Hindlimb muscle (tissue), 1 donor: ENCODE measurements around the gene GALNTL6. TPM values are rescaled to one million over a fixed set of nuclear protein-coding genes. Genes with fewer than 3 reads are reported as not detected.

Experiments used
- DNase-seq: peaks from one replicate; pipeline ENCODE4 v3.0.0-alpha.2; 2013
- polyA plus RNA-seq: library from polyadenylated mRNA; unstranded; fragments of 120-200 nt; gene quantifications from one replicate; pipeline ENCODE4 v1.2.1, GENCODE V29; 2013; ENCODE audit not compliant: insufficient read length

Gene GALNTL6
- 2.9 TPM for polyA plus RNA-seq

DNA sequence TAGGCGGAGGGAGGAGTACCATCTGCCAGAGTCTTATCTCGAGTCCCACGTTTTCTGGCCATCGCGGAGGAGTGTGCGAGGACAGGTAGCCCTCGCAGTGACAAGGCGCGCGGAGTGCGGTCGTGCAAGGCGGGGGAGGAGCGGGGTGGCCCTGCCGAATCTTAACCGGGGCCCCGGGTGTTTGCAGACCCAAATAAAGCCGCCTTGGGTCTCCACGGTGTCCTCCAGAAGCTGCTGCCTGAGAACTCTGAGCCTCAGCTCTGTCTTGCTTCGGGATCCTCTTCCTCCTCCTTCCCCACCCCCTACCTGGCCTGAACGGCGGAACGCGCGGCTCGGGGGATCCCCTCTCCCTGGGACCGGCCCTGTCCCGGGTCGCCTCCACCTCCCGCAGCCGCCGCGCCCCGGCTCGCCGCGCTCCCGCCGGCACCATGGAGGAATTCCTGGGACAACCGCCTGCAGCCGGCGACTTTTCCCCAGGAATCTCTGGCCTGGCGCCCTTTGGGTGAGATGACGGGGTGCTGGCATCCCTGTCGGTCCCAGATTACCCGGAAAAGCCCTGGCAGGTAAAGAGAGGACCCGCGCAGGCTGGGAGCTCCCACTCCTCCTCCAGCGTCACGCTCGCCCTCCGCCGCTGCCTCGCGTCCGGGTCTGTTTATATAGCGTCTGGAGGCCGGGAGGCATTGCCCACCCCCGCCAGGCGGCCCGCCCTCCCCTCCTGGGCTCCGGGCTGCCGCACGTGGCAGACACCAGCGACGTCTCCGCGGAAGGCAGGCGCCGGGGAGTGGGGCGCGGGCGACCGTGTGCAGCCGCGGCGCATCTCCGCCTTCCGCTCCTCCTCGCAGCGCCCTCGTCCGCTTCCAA is at the start of gene GALNTL6:
TSS of gene GALNTL6 (plus strand) at position 740 of the 861 bp plus-strand sequence.
- peak; percentile 27 for DNase-seq

DNA sequence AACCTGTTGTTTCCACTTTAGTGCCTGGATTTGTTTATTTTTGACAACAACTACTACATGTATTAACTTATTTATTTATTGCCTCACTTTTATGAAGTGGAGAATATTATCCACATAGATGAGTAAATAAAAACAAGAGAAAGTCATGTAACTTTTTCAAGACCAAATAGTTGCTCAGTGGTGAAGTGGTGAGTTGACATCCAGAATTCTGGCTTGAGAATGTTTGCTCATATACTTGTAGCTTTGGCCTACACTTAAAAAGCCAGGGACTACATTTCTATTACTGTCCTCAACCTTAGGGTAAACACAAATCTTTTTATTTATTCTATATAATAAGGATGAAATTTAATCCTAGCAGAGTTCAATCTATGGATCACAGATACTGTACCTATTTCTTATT is 47.7 kb upstream of the GALNTL6 start:
- DNase-seq, result no peak

DNA sequence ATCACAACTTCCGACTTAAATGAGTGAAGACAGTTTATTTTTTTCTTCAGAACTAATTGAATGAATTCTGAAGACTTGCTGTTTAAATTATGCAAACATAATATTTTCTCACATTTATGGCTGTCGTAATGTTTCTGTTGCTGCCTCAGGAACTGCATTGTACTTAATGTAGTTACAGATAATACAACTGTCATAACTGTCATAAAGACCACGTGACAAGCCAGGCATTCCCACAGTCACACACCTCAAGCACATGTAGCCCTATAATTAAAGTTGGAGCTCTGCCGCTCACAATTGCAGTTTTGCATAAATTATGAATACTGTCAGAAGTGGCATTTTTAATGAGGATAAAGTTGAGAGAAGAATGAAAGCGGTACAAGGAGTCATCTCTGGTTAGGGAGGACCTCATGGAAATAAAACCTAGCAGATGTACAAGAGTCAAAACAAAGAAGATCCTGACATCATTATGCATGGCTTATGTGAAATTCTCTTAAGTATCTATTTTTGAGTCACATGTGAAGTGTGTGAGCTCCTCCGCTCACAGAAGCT is 38.5 kb upstream of the GALNTL6 start:
- DNase-seq, result no peak

- DNase-seq, result no peak
Measured at GRCh38 chr4:171779301-171779700, 33.9 kb upstream of the GALNTL6 start.

GRCh38 chr4:171785388-171785787 is 27.8 kb upstream of the GALNTL6 start:
- no peak for DNase-seq

DNA sequence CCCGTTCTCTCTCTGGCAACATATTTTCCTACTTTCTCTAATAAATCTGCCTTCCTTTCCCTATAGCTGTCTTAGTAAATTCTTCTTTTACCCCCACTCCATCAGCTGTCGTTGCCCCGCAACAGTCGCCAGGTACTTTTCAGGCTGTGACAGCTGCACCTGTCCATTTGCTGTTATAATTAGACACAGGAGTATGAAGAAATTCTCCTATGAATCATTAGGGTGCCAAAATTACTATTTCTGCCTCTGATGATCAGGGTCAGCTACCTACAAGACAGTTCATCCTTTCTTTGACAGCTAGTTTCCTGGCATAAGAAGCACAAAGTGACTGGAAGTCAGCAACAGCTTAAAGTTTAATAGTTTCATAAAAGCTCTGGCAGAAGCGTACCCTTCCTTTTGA is 19.5 kb upstream of the GALNTL6 start:
- no peak for DNase-seq

DNA sequence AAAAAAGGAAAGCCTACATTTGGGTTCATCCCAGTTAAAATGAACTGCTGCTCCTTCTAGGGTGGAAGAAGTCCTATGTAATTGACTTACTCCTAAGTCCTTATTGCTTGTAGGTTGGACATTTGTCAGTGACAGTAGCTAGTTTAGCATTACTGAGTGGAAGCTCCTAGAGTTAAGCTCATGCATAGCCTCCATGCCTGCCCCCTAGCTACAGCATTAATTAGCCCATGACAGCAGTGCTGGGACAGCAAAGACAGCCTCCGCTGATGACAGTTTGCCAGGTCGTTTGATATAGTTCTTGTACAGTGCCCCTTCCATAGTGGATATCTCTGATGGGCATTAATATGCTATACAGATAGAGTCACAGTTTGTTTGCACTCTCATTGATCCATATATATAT is 18.7 kb upstream of the GALNTL6 start:
- DNase-seq, result no peak

- no peak for DNase-seq
Measured at GRCh38 chr4:171809854-171810253, 3.4 kb upstream of the GALNTL6 start.

GRCh38 chr4:171812333-171812664 is 905 bp upstream of the GALNTL6 start:
- DNase-seq, result no peak

- no peak for DNase-seq
Measured at GRCh38 chr4:171813526-171814250, 484 bp downstream of the GALNTL6 start.

- DNase-seq, result no peak
Measured at GRCh38 chr4:171814545-171814944, 1.3 kb downstream of the GALNTL6 start.

- DNase-seq, result no peak
Measured at GRCh38 chr4:171817026-171817425, 3.8 kb downstream of the GALNTL6 start.

DNA sequence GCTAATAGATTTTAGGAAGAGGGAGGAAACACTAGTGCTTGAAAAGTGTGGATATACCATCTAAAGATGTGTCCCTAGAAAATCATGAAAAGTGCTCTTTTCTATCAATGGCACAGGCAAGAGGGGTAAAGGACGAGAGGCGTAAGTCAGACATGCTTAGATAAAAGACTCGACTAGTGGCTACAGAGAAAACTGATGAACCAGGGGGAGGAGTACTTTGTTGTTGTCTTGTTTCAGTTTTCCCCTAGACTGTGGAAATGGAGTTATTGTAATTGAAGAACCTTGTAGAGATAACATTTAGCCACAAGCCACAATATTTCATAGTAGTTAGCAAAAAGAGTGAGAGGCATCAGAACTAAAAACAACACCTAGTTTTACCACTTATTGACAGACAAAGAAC is 21.4 kb downstream of the GALNTL6 start:
- DNase-seq, result no peak

- DNase-seq, result no peak
Measured at GRCh38 chr4:171843456-171843855, 30.3 kb downstream of the GALNTL6 start.

GRCh38 chr4:171846232-171846631 is 33.0 kb downstream of the GALNTL6 start:
- no peak for DNase-seq

- no peak for DNase-seq
Measured at GRCh38 chr4:171846893-171847292, 33.7 kb downstream of the GALNTL6 start.

GRCh38 chr4:171847751-171848150 is 34.5 kb downstream of the GALNTL6 start:
- DNase-seq, result no peak

DNA sequence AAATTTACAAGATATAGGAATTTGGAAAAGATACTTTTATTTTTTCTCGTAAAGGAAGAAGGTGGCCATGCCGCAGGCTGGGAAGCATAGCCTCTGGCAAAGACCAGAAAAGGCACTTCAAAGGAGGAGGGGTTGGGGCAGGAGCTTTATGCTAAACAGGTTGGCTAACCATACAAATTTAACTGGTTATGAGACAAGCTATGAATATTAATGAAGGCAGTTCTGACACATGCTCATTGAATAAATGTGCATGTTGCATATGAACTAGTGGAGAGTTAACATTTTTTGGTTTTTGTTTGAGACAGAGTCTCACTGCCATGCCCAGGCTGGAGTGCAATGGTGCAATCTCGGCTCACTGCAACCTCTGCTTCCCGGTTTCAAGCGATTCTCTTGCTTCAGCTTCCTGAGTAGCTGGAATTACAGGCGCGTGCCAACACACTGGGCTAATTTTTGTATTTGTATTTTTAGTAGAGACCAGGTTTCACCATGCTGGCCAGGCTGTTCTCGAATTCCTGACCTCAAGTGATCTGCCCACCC is 36.5 kb downstream of the GALNTL6 start:
- no peak for DNase-seq

DNA sequence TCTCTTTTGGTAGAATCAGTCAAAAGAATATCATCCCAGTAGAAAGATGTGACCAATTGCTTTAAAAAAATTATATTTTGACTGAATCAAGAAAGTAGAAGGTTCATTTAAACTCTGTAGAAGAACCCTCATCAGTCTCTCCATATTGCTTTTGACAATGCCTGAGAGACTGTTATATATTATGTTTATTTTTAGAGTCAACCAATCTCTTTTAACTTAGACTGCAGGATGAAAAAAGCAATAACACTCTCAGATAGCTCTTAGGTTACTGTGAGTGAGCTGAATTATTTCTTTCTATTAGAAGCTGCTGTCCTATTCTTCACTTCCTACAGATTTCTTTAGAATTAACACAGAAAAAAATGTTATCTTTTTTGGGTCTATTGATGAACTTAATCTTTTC is 38.1 kb downstream of the GALNTL6 start:
- no peak for DNase-seq

GRCh38 chr4:171857302-171858012 is 44.3 kb downstream of the GALNTL6 start:
- DNase-seq, result no peak

GRCh38 chr4:171875291-171875690 is 62.1 kb downstream of the GALNTL6 start:
- no peak for DNase-seq

DNA sequence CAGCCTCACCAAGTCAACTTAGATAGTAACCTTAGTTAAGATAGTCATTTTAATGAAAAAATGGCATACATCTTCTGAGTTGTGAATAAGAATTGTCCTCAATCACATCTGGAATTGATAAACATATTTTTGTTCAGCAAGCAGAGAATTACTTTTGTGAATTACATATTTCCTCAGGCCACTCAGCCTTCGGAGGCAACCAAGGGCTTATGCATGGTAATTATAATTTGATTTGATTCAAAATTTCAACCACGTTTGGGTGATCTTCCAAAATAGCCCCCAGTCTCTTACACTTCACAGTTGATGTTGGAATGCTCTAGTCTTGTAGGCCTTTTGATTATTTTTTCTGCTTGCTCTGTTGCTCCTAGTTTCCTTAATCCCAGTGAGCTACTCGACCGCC is 63.4 kb downstream of the GALNTL6 start:
- DNase-seq, result no peak

DNA sequence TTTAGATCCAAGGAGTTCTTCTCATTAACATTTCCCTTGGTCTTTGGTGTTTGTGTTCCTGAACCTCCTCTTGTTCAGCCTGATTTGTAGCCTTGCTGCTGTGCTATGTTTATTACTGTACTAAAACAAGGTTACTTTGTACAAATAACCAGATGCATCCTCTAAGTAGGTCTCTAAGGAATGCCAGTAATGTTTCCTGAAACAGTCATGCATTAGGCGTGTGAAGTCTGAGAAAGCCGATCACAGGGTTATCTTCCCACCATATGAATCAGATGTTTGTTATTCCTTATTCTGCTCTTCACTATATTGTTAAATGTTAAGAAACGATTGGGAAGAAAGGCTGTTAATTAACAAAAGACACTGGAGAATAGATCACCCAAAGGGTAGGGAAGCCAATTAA is 66.9 kb downstream of the GALNTL6 start:
- no peak for DNase-seq
